B cell (primary cell): ENCODE measurements around the gene ITGA7.

Experiments used
- CTCF ChIP-seq: fragments of 200-600 bp; IDR thresholded peaks from one replicate; pipeline ENCODE4 v1.8.0; 2022; ENCODE audit warnings: antibody characterized with exemption, mild to moderate bottlenecking
- EZH2 ChIP-seq: IDR thresholded peaks from 2 replicates; pipeline ENCODE4 v1.6.1; 2012; ENCODE audit warnings: borderline replicate concordance, low read depth, mild to moderate bottlenecking, moderate library complexity, low read length; ENCODE audit not compliant: insufficient read depth, poor library complexity, severe bottlenecking

GRCh38 chr12:55693323-55694187 is 14.1 kb downstream of the ITGA7 start:
- TF ChIP-seq CTCF (no peak), EZH2 (no peak)
